Spleen (tissue), 7 donors: Measurements from ENCODE around the gene NPHS1.

Experiments
- CTCF ChIP-seq, 11 experiments: fragments of 200-600 bp in 7 of 11; fragments of 450-650 bp in 4 of 11; sonication (generic) in 4 of 11; IDR thresholded peaks in 8 of 11; conservative IDR thresholded peaks in 3 of 11; 1 replicate in 7 of 11; 2 replicates in 4 of 11; pipeline versions ENCODE4 v1.4.0 to v1.8.0; 2016 to 2021; ENCODE audit warnings: antibody characterized with exemption in 11 of 11, inconsistent platforms in 4 of 11, mild to moderate bottlenecking in 1 of 11
- POLR2AphosphoS5 ChIP-seq, 3 donors: sonication (generic); formaldehyde crosslinking; IDR thresholded peaks; one replicate each; pipeline ENCODE4 v1.5.1; 2017; ENCODE audit warnings: antibody characterized with exemption in 3 of 3
- donor health status: DM: no; HTN: no; CAD: no; lungs with moderate emphysema.
- donor health status: DM: no; HTN: no; CAD: no.
- donor health status: DM: no; HTN: no; CAD: no.

DNA sequence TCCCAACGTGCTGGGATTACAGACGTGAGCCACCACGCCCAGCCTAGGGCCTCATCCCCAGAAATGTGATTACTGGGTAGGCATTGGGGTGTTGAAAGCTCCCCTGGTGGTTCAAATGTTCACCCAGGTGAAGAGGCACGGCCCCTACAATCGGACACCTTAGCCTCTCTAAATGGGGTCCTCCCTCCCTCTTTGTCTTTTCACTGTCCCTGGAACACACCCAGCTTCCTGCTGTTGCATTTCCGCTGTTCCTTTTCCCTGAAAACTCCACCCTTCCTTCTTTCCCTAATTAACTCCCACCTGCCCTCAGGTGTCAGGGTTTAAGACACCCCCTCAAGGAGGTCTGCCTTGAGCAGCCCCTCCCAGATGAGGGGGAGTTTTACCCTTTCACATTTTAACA is 36.0 kb downstream of the NPHS1 start:
- TF ChIP-seq CTCF (IDR thresholded peaks at IDR 0.05 in 8 of 11, conservative IDR thresholded peaks at IDR 0.05 in 3 of 11): no peak
- TF ChIP-seq POLR2AphosphoS5 (IDR thresholded peaks at IDR 0.05): no peak
